T-helper 1 cell treated with Interleukin-12 subunit alpha and Interleukin-12 subunit beta and Interleukin-4 antibody, amounts not matched to agents 30 μg/mL and 1 μg/mL, for 36 hours (primary cell): Measurements from ENCODE around the gene NBEA.

ENCODE experiments used
- H3K27ac Mint-ChIP-seq: one replicate; pipeline ENCODE4 v1.8.0; 2021; ENCODE audit warnings: mild to moderate bottlenecking, mixed read lengths
- H3K27me3 Mint-ChIP-seq: one replicate; pipeline ENCODE4 v1.8.0; 2021; ENCODE audit warnings: low read depth, mixed read lengths
- H3K36me3 Mint-ChIP-seq: one replicate; pipeline ENCODE4 v1.8.0; 2021; ENCODE audit warnings: low read depth, mixed read lengths
- H3K4me1 Mint-ChIP-seq: one replicate; pipeline ENCODE4 v1.8.0; 2021; ENCODE audit warnings: low read depth, mixed read lengths
- H3K4me3 Mint-ChIP-seq: one replicate; pipeline ENCODE4 v1.8.0; 2021; ENCODE audit warnings: mild to moderate bottlenecking, moderate library complexity, mixed read lengths
- H3K9me3 Mint-ChIP-seq: one replicate; pipeline ENCODE4 v1.8.0; 2021; ENCODE audit warnings: mixed read lengths

The NBEA gene

DNA sequence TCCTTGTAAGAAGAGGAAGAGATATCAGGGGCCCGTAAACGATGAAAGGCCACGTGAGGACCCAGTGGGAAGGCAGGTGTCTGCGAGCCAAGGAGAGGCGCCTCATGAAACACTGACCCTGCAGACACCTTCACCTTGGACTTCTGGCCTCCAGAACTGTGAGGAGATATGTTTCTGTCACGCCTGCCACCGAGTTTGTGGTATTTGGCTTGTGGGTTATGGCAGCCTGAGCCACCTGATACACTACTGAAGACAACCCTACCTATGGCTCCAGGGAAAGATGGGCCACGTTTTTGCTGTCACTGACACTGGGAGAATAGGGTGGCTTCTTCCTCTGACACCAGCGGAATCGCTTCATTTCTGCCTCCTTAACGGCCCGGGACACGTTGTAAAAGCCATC is 752.0 kb downstream of the NBEA start:
- Mint-ChIP-seq H3K27me3 (no peaks in the 10 kb centered on the region), H3K27ac (no peak overlapping the region), H3K4me3 (no peak overlapping the region), H3K36me3 (no peaks in the 10 kb centered on the region), H3K4me1 (no peaks in the 10 kb centered on the region), H3K9me3 (no peaks in the 10 kb centered on the region)

DNA sequence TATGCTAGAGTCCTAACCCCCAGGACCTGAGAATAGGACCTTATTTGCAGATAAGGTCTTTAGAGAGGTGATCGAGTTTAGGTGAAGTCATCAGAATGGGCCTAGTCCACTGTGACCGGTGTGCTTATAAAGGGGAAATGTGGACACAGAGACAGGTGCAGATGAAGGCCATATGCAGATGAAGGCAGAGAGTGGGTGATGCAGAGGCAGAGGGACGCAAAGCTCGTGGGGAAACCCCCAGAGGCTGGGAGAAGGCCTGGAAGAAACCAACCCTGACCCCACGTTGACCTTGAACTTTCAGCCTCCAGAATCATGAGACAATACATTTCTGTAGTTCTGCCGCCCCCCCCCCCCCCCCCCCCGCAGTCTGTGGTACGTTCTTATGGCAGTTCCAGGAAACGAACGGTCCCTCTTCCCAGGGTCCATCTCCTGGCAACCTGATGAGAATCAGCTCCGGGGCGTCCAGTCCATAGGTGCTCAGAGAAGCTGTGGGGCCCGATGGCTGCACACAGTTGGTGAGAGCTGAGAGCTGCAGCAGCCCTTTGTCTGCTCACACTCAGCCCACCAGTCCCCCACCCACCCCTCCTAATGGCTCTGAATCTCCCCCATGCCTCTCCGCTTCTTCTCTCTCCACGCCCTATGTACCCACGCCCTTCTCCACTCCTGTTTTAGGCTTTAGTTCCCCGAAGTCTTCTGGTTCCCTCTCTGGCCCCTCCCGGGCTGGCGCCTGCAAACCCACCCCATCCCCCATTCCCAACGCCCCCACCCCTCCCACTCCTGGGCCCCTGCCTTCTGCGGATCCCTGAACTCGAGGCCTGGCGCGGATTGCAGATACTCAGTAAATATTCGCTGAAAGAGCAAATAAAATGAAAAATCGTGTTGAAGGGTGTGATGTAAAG is 752.7 kb downstream of the NBEA start:
- Mint-ChIP-seq H3K9me3 (no peaks in the 10 kb centered on the region), H3K27ac (no peak overlapping the region), H3K36me3 (no peaks in the 10 kb centered on the region), H3K4me3 (no peak overlapping the region), H3K27me3 (no peaks in the 10 kb centered on the region), H3K4me1 (no peaks in the 10 kb centered on the region)

DNA sequence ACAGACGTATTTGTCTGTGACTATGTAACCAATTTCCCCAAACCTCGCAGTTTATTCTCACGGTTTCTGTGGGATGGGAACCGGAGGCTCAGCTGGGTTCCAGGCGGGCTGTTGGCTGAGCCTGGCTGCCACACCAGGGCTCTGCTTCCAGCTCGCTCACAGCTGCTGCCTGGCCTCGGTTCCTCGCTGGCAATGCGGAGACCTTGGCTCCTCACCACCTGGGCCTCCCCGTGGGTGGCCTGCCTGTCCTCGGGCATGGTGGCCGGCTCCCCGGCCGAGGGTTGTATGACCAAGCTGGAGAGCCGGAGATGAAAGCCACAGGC is 753.3 kb downstream of the NBEA start:
- H3K4me3 Mint-ChIP-seq = no peak overlapping the region
- no peaks in the 10 kb centered on the region for H3K9me3 Mint-ChIP-seq
- no peak overlapping the region for H3K27ac Mint-ChIP-seq
- no peaks in the 10 kb centered on the region for H3K4me1 Mint-ChIP-seq
- H3K36me3 Mint-ChIP-seq = no peaks in the 10 kb centered on the region
- no peaks in the 10 kb centered on the region for H3K27me3 Mint-ChIP-seq

DNA sequence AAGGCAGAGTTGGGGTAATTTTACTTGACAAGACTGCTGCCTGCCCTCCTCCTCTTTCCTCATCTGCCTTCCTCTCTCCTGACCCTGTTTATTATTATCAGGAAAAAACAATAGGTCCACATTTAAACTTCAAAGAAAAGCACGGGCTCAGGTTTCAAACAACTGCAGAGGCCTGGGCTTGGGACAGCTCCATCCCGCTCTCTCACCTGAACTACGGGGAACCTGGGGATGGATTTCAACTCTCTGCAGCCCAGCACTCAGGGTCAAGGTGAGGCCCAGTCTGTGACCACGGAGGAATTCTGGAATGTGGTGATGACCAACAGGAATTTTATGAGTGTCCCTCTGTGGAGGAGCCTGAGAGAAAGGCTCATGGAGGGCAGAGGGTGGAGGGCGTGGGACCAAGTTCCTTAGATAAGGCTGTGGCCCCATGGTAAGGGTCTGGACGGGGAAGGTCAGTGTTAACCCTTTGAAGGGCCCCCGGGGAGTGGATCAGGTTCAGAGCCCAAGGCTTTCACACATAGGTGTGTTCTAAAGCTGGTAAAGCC is 755.2 kb downstream of the NBEA start:
- Mint-ChIP-seq H3K4me3 (no peak overlapping the region), H3K27ac (no peak overlapping the region), H3K4me1 (no peaks in the 10 kb centered on the region), H3K36me3 (no peaks in the 10 kb centered on the region), H3K27me3 (no peaks in the 10 kb centered on the region), H3K9me3 (no peaks in the 10 kb centered on the region)

DNA sequence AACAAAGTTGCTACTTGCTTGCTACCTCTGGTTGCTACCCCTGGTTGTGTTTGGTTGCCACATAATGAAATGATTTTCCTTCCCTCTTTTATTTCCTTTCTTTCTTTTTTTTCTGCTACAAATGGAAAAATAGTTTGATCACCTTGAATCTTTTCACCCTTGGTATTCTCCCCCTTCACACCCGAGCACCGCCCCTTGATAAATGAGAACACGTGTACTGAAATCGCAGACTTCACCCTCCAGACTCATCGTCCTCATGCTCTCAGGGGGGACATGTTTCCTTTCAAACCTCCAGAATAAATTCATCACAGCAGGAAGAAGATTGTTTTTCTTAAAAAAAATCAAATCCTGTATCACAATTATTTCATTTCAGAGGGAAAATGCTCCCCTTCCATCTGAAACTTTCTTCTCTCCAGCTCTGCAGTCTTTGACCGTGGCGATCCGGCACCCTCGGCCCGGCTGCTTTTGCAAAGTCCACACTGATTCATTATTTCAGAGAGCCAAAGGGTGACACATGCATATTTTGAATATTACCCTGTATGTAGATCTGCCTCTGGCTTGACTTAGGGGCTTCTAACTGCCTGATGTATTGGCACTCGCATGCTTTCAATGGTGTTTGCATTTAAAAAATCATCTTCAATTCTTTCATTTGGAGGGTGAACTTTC is 757.0 kb downstream of the NBEA start:
- no peaks in the 10 kb centered on the region for H3K27me3 Mint-ChIP-seq
- H3K36me3 Mint-ChIP-seq = no peaks in the 10 kb centered on the region
- H3K4me3 Mint-ChIP-seq = no peak overlapping the region
- H3K27ac Mint-ChIP-seq = no peak overlapping the region
- H3K9me3 Mint-ChIP-seq = no peaks in the 10 kb centered on the region
- no peaks in the 10 kb centered on the region for H3K4me1 Mint-ChIP-seq

DNA sequence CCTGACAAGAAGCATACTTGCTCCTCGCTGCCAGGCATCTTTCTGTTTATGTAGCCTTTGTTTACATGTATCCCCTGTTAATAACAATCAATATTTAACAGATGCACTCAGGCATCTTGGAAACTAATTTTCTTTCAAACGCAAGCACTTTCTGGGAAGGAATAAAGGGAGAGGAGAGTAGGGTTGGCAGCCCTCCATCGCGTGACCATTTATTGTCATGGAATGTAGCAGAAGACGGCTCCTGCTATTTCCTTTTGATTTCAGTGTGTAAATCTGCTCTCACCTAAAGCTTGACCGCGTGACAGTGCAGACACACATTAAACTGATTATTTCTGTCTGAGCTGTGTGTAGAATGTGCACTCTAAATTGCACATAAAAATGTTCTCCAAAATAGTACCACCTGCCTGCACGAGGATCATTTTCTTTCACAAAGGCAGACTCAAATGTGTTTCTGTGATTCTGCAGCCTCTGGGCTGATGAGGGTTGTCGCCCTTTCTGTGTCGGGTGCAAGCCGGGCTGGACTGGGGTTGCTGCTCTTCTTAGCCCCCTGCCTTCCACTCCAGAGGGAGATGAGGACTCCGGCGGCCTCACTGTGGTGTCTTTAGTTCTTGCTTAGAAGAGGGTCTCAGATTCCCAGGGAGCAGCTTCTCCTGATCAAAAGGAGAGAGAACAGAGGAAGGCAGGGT is 757.9 kb downstream of the NBEA start:
- no peaks in the 10 kb centered on the region for H3K9me3 Mint-ChIP-seq
- no peaks in the 10 kb centered on the region for H3K36me3 Mint-ChIP-seq
- no peak overlapping the region for H3K27ac Mint-ChIP-seq
- H3K4me1 Mint-ChIP-seq = no peaks in the 10 kb centered on the region
- H3K4me3 Mint-ChIP-seq = no peak overlapping the region
- no peaks in the 10 kb centered on the region for H3K27me3 Mint-ChIP-seq

DNA sequence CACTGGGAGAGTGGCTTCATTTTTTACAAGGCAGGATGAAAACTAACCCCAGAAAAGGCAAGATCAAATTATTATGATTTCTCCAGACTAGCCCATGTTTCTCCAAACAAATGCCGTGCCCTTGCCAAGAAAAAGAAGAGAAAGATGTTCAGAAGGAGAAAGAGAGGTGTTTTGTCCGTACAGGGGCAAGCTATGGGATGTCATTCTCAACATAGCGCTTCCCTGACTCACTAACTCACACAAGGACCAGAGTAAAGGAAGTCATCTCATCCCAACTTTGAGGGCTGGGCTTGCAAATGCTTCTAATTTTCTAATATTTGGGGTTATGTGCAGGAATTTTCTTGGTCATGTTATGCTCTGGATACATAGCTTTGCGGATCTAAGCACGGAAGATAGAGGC is 758.6 kb downstream of the NBEA start:
- Mint-ChIP-seq H3K9me3 (no peaks in the 10 kb centered on the region), H3K4me3 (no peak overlapping the region), H3K36me3 (no peaks in the 10 kb centered on the region), H3K4me1 (no peaks in the 10 kb centered on the region), H3K27ac (no peak overlapping the region), H3K27me3 (no peaks in the 10 kb centered on the region)

DNA sequence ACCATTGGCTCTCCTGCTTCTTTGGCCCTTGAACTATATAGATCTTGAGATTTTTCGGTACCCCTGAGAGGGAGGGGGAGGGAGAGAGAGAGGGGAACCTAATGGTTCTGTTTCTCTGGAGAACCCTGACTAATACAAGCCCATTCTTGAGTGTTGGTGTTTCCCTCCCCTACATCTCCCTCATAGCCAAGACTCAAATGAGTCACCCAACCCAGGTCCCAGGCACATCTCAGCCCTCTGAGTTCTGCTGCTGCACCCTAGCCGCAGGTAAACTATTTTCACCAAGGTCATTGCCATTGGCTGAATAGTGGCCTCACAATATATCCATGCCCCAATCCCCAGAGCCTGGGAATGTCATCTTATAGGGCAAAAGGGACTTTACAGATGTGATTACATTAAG is 760.2 kb downstream of the NBEA start:
- Mint-ChIP-seq H3K4me1 (no peaks in the 10 kb centered on the region), H3K27ac (no peak overlapping the region), H3K4me3 (no peak overlapping the region), H3K27me3 (no peaks in the 10 kb centered on the region), H3K36me3 (no peaks in the 10 kb centered on the region), H3K9me3 (no peaks in the 10 kb centered on the region)

DNA sequence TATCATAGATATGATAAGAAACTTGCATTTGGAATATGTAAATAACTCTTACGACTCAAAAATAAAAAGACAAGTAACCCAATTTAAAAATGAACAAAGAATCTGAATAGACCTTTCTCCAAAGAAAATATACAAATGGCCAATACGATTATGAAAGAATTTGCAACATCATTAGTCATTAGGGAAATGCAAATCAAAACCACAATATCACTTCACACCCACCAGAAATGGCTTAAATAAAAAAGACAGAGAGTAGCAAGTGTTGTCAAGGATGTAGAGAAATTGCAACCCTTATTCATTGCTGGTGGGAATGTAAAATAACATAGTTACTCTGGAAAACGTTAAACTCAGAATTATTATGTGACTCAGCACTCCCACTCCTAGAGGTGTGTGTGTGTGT is 761.0 kb downstream of the NBEA start:
- Mint-ChIP-seq H3K27ac (no peak overlapping the region), H3K9me3 (peaks cover 6% of the 10 kb centered on the region), H3K36me3 (no peaks in the 10 kb centered on the region), H3K4me1 (no peaks in the 10 kb centered on the region), H3K27me3 (no peaks in the 10 kb centered on the region), H3K4me3 (no peak overlapping the region)

DNA sequence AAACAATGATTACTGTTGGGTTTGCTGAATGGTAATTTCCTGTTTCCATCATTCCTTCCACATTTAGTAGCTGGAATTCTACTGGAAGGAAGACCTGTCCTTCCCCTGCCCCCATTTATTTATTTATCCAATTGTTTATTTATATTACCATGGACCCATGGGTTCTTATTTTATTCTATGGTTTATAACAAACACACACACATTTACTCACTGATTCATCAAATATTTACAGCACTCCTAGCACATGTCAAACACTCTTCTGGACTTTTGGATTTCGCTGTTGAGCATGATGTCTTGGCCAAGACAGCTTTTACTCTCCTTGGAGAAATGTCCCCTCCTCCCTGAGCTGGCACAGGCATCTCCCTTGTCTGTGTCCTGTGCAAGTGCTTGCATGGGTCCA is 762.3 kb downstream of the NBEA start:
- Mint-ChIP-seq H3K4me1 (no peaks in the 10 kb centered on the region), H3K9me3 (peaks cover 9% of the 10 kb centered on the region), H3K27me3 (no peaks in the 10 kb centered on the region), H3K36me3 (no peaks in the 10 kb centered on the region), H3K27ac (no peak overlapping the region), H3K4me3 (no peak overlapping the region)

DNA sequence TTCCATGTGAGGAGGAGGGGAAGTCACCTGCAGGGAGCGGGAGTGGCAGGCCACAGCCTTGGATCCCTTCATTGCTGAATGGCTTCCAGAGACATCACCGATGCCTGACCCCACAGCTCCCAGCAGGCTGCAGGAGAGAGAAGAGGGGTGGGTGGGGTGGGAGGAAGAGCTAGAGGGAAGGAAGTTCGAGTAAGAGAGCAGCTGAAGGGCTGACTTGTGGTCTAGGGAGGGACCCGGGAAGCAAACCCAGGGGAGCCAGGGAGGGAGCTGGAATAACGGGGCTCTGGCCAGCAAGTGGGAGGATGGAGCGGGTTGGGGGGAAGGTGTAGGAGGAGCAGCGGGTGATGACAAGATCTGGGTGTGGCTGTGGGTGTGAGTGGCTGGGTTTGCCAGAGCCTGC is 764.2 kb downstream of the NBEA start:
- no peaks in the 10 kb centered on the region for H3K27me3 Mint-ChIP-seq
- H3K27ac Mint-ChIP-seq = no peak overlapping the region
- no peak overlapping the region for H3K4me3 Mint-ChIP-seq
- H3K4me1 Mint-ChIP-seq = no peaks in the 10 kb centered on the region
- H3K9me3 Mint-ChIP-seq = peaks cover 9% of the 10 kb centered on the region
- H3K36me3 Mint-ChIP-seq = no peaks in the 10 kb centered on the region

DNA sequence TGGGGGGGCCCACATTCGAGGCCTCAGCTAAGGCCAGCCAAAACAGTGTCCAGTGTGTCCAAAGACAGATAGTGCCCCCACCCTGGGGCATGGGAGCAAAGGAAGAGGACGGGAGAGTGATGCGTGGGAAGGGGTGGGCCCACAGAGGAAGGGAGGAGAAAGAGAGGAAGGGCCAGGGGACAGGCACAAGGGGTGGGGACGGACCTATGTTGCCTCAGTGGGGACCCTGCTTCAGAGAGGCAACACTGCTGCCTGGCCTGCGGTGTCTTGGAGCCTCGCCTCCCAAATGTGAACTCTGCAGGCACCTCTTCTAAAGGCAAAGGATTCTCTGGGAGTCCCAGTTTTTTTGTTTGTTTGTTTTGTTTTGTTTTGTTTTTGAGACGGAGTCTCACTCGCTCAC is 764.7 kb downstream of the NBEA start:
- H3K4me3 Mint-ChIP-seq = no peak overlapping the region
- no peaks in the 10 kb centered on the region for H3K27me3 Mint-ChIP-seq

DNA sequence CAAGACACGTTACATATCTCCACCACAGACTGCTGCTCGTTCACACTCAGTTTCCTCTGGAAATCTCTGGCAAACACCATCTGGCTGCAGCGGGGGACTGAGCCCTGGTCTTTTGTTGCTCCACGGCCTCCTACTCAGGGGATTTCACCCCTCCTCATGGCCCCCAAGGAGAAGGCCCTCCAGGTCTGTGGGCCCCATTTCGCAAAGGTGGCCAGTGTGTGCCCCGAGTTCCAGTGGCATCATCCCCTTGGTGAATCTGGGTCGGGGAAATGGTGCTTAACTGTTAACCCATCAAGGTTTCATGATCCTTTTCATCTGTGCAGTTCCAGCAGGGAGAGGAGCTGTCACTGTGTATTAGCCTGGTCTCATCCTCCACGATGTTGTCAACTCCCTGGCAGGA is 769.8 kb downstream of the NBEA start:
- Mint-ChIP-seq H3K36me3 (no peaks in the 10 kb centered on the region), H3K4me1 (no peaks in the 10 kb centered on the region), H3K9me3 (peaks cover 9% of the 10 kb centered on the region), H3K27me3 (no peaks in the 10 kb centered on the region), H3K27ac (no peak overlapping the region), H3K4me3 (no peak overlapping the region)

More for the DNA sequence above, 764.7 kb downstream of the NBEA start:
- no peaks in the 10 kb centered on the region for H3K4me1 Mint-ChIP-seq
- H3K36me3 Mint-ChIP-seq = no peaks in the 10 kb centered on the region
- H3K9me3 Mint-ChIP-seq = peaks cover 9% of the 10 kb centered on the region
- H3K27ac Mint-ChIP-seq = no peak overlapping the region

DNA sequence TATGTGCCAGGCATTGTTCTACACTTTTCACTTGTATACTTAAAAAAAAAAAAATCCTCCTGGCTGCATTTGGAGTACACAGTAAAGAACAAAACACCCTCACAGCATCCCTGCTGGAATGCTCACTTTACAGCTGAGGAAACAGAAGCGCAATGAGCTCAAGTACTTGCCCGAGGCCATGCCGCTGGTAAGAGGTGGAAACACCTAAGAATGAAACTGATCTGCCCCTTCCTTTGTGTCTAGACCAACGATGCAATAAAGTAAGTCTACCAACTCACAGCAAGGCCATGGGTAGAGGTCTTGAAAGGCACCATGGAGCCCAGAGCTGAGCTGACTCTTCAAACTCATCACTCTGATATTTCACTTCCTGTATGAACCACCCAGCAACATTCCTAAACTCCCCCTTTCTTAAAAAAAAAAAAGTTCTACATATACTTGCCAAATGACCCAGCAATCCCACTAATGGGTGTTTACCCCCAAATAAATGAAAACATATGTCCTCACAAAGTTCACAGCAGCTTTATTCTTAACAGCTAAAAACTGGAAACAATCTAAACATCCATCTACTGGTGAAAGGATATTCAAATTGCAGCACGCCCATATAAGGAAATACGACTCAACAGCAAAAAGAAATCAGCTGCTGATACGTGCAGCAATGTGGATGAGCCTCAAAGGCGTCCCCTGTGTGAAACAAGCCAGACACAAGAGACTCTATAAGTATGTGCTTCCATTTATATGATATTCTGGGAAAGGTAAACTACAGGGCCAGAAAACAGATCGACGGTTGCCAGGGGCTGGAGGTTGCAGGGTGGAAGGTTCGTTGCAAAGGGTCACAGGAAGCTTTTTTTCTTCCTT is 771.1 kb downstream of the NBEA start:
- no peaks in the 10 kb centered on the region for H3K27me3 Mint-ChIP-seq
- no peaks in the 10 kb centered on the region for H3K4me1 Mint-ChIP-seq
- no peaks in the 10 kb centered on the region for H3K36me3 Mint-ChIP-seq
- no peak overlapping the region for H3K4me3 Mint-ChIP-seq
- H3K27ac Mint-ChIP-seq = no peak overlapping the region
- H3K9me3 Mint-ChIP-seq = peaks cover 3% of the 10 kb centered on the region
